Testis (tissue), 2 donors: ENCODE data around the gene IRX2.

Experiments used
- POLR2A ChIP-seq: fragments of 450-650 bp; IDR thresholded peaks from one replicate; pipeline ENCODE4 v1.6.1; 2017; ENCODE audit warnings: antibody characterized with exemption, mild to moderate bottlenecking, moderate library complexity
- TF ChIP-seq, protein P1 (sequence below), 3 experiments: fragments of 450-650 bp in 2 of 3; fragments of 200-600 bp in 1 of 3; sonication (generic) in 1 of 3; IDR thresholded peaks; one replicate each; pipeline ENCODE4 v1.5.1; 2016 to 2019; ENCODE audit warnings: antibody characterized with exemption in 3 of 3, mild to moderate bottlenecking in 2 of 3, moderate library complexity in 1 of 3

DNA sequence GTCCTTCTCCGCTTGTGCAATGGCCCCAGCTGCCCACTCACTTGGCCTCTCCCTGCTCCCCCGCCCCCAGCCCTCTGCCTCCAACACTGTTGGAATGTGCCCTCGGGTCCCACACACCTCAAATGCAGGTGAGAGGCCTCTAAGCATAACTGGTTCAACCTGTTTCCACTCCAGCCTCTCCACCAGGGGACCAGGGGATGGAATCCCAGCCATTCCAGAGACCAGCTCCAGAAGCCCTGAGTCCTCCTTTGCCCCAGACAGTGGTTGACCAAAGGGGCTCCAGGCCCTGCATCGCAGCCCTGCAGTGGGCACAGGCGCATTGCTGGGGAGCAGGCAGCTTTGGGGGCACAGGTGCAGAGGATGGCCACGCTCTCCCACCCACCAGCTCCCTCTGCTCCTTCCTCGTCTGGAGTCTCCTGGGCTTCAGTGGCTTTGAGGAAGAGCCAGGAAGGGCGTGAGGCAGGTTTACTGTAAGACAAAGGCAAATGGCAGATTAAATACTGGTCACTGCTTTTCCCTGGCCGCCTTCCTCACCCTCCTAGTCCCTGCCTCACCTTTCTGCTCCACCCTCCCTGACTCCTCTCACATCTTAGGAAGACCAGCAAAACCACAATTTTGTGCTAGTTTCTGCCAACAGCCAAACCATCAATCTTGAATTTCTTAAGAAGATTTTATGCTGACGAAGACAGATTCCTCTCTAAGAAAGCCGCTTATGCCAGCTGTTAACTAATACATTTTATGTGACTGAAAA is 29.1 kb upstream of the IRX2 start:
- TF ChIP-seq, protein P1, sequence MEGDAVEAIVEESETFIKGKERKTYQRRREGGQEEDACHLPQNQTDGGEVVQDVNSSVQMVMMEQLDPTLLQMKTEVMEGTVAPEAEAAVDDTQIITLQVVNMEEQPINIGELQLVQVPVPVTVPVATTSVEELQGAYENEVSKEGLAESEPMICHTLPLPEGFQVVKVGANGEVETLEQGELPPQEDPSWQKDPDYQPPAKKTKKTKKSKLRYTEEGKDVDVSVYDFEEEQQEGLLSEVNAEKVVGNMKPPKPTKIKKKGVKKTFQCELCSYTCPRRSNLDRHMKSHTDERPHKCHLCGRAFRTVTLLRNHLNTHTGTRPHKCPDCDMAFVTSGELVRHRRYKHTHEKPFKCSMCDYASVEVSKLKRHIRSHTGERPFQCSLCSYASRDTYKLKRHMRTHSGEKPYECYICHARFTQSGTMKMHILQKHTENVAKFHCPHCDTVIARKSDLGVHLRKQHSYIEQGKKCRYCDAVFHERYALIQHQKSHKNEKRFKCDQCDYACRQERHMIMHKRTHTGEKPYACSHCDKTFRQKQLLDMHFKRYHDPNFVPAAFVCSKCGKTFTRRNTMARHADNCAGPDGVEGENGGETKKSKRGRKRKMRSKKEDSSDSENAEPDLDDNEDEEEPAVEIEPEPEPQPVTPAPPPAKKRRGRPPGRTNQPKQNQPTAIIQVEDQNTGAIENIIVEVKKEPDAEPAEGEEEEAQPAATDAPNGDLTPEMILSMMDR (IDR thresholded peaks at IDR 0.05), result no peak
- TF ChIP-seq POLR2A, result no peak
